Measurements from ENCODE around the gene LIN9. TPM values are rescaled to one million over a fixed set of nuclear protein-coding genes. Genes with fewer than 3 reads are reported as not detected.

Gene LIN9
- total and polyA plus RNA-seq, 2 of the 8 experiments (the other 6 are each of a cell fraction or from before 2014, with no cell fraction given) = 5.6 to 12.6 TPM

DNA sequence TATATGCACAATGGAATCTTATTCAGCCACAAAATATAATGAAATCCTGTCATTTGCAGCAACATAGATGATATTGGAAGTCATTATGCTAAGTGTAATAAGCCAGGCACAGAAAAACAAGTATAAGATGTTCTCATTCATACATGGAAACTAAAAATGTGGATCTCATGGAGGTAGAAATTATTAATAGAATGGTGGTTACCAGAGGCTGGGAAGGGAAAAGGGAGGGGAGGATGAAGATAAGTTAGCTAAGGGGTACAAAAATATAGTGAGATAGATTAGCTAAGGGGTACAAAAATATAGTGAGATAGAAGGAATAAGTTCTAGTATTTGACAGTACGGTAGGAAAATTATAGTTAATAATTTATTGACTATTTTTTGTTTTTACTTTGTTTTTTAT, 27.9 kb downstream of the LIN9 start (continued):
- TF ChIP-seq RFX5 (IDR thresholded peaks at IDR 0.05; ENCODE audit: borderline replicate concordance, low read depth, low read length) (no peak), BCL11A (IDR thresholded peaks at IDR 0.05; ENCODE audit: low read depth in 2 of 2, low read length in 2 of 2) (no peak), ASH2L (IDR thresholded peaks at IDR 0.05; ENCODE audit: low read length) (no peak), NANOG (IDR thresholded peaks at IDR 0.05; ENCODE audit: insufficient read depth, low read depth, low read length, poor library complexity, severe bottlenecking) (no peak), JUND (IDR thresholded peaks at IDR 0.05; ENCODE audit: low read length) (no peak), POLR2A (IDR thresholded peaks at IDR 0.05; ENCODE audit: control extremely low read depth in 1 of 2, low read depth in 2 of 2, low read length in 2 of 2) (no peak)

Measured in H1 (cell line).